OCI-LY7 (cell line): ENCODE measurements around the gene GP5.

Experiments used
- CTCF ChIP-seq: fragments of 200-600 bp; sonication (generic); conservative IDR thresholded peaks from 2 replicates; pipeline ENCODE4 v1.5.1; 2014; ENCODE audit warnings: mild to moderate bottlenecking, antibody characterized with exemption, low read length, moderate library complexity, mixed read lengths
- EZH2phosphoT487 ChIP-seq: fragments of 200-600 bp; sonication (generic); IDR thresholded peaks from 2 replicates; pipeline ENCODE4 v1.6.1; 2018; ENCODE audit warnings: low read depth, borderline replicate concordance, mild to moderate bottlenecking, mixed run types, antibody characterized with exemption, low read length, moderate library complexity, mixed read lengths

DNA sequence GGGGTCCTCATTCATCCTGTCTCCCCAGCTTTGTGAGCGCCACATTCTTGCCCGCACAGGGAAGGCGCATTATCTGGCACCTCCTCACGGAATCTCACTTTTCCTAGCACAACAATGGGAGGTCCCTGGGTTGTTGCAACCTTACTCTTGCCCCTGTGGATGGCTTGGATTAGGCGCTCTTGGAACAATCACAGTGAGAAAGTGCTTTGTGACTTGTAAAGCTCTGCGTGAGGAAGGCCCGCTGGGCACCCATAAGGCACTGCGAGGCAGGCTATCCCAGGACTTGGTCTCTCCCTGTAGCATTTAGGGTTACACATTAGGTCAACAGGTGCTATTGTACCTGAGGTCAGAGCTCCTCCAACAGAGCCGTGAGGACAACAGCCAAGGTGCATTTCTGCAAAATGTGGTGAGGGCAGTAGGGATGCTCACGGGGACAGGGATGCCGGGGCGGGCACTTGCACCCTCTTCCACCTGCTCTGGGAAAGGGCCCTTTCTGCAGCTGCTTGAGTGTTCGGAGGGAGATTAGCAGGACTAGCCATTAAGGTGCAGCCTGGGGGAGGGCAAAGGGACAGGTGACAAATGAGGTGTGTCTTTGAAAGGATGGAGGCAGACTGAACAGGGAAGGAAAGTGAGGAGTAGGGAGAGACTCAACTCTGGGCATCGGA lies 15.7 kb downstream of the GP5 start:
- TF ChIP-seq EZH2phosphoT487 = no peak
- TF ChIP-seq CTCF = no peak
